SK-N-SH (cell line): Measurements from ENCODE around the gene EN1.

ENCODE experiments used
- CTCF ChIP-seq: fragments of 200-600 bp; sonication (generic); IDR thresholded peaks from 2 replicates; pipeline ENCODE4 v1.6.1; 2017; ENCODE audit warnings: antibody characterized with exemption, mild to moderate bottlenecking, moderate library complexity
- ELF1 ChIP-seq: IDR thresholded peaks from 2 replicates; pipeline ENCODE4 v1.4.0; 2012
- MAX ChIP-seq: IDR thresholded peaks from 2 replicates; pipeline ENCODE4 v1.4.0; 2012; ENCODE audit warnings: low read depth
- POLR2AphosphoS5 ChIP-seq: IDR thresholded peaks from 2 replicates; pipeline ENCODE4 v1.6.1; 2012; ENCODE audit warnings: low read depth, low read length
- RAD21 ChIP-seq: IDR thresholded peaks from 2 replicates; pipeline ENCODE4 v1.6.1; 2012; ENCODE audit warnings: mild to moderate bottlenecking, low read length
- YY1 ChIP-seq: IDR thresholded peaks from 2 replicates; pipeline ENCODE4 v1.4.0; 2012; ENCODE audit warnings: low read depth, mild to moderate bottlenecking

GRCh38 chr2:118852605-118853128 is 5.2 kb upstream of the EN1 start:
- TF ChIP-seq CTCF (no peak), POLR2AphosphoS5 (no peak), RAD21 (no peak), YY1 (no peak), MAX (no peak), ELF1 (no peak)
